ENCODE results near the gene SORCS2.

DNA sequence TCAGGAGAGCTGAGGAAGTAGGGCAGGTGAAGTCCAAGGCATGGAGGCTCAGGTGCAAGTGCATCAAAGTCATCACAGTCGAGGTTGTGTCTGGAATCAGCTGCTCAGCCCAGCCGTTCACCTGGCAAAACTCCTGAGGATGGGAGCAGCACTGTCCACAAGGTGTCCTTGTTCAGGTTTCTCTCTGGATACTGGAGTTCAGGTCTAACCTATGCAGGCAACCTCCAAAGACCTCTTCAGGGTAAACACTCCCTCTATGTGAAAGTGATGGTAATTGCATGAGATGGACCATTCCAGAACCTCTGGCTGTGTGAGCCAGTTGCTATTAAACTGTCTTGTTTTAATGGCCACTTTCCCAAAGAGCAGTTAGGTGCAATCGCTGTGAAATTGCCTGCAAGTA lies 362.6 kb downstream of the SORCS2 start:
- TF ChIP-seq, protein P1, sequence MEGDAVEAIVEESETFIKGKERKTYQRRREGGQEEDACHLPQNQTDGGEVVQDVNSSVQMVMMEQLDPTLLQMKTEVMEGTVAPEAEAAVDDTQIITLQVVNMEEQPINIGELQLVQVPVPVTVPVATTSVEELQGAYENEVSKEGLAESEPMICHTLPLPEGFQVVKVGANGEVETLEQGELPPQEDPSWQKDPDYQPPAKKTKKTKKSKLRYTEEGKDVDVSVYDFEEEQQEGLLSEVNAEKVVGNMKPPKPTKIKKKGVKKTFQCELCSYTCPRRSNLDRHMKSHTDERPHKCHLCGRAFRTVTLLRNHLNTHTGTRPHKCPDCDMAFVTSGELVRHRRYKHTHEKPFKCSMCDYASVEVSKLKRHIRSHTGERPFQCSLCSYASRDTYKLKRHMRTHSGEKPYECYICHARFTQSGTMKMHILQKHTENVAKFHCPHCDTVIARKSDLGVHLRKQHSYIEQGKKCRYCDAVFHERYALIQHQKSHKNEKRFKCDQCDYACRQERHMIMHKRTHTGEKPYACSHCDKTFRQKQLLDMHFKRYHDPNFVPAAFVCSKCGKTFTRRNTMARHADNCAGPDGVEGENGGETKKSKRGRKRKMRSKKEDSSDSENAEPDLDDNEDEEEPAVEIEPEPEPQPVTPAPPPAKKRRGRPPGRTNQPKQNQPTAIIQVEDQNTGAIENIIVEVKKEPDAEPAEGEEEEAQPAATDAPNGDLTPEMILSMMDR (IDR thresholded peaks at IDR 0.05; ENCODE audit: low read depth, low read length): no peak
- TF ChIP-seq POLR2A (IDR thresholded peaks at IDR 0.05; ENCODE audit: extremely low read depth, insufficient read length): no peak
